ENCODE measurements around the gene DNER.

- TF ChIP-seq ZNF232 (CRISPR knock-in tag; IDR thresholded peaks at IDR 0.05) (no peak), CTCF (IDR thresholded peaks at IDR 0.05) (no peak), MLX (CRISPR knock-in tag; IDR thresholded peaks at IDR 0.05) (no peak), RELA (CRISPR knock-in tag; IDR thresholded peaks at IDR 0.05; ENCODE audit: borderline replicate concordance) (no peak), HMGXB4 (CRISPR knock-in tag; IDR thresholded peaks at IDR 0.05) (no peak), ZBTB43 (CRISPR knock-in tag; IDR thresholded peaks at IDR 0.05) (no peak), NFE2L1 (CRISPR knock-in tag; IDR thresholded peaks at IDR 0.05) (no peak), MAX (CRISPR knock-in tag; IDR thresholded peaks at IDR 0.05) (no peak)
These were observed 336.0 kb downstream of the DNER start for GRCh38 chr2:229378386-229378785.

Data from WTC11 (cell line).